GM23338 (cell line): Measurements from ENCODE around the gene PALS2. TPM values are rescaled to one million over a fixed set of nuclear protein-coding genes. Genes with fewer than 3 reads are reported as not detected.

ENCODE experiments used
- ATAC-seq: fragments of 200-7000 bp; cut with Tn5 transposase; 3 replicates; pipeline ENCODE4 v1.9.1; 2020
- DNase-seq: peaks from one replicate; pipeline ENCODE4 v3.0.0-alpha.2; 2015; ENCODE audit warnings: low spot score
- H2AFZ ChIP-seq: fragments of 200-600 bp; sonication (generic); 2 replicates; pipeline ENCODE4 v1.8.0; 2016; ENCODE audit warnings: antibody characterized with exemption, mild to moderate bottlenecking, moderate library complexity
- H3F3A ChIP-seq: fragments of 200-600 bp; sonication (generic); replicated peaks from 2 replicates; pipeline ENCODE4 v1.8.0; 2017; ENCODE audit warnings: antibody characterized with exemption, mixed run types, low read depth
- H3K27ac ChIP-seq: fragments of 200-600 bp; sonication (generic); 2 replicates; pipeline ENCODE4 v1.6.1; 2016; ENCODE audit warnings: low read depth
- H3K27me3 ChIP-seq: fragments of 200-600 bp; sonication (generic); 2 replicates; pipeline ENCODE4 v1.8.0; 2016; ENCODE audit warnings: mild to moderate bottlenecking, mixed run types, moderate library complexity; ENCODE audit not compliant: insufficient read depth
- H3K36me3 ChIP-seq: fragments of 200-600 bp; sonication (generic); 2 replicates; pipeline ENCODE4 v1.8.0; 2016; ENCODE audit warnings: mild to moderate bottlenecking; ENCODE audit not compliant: insufficient read depth
- H3K4me1 ChIP-seq: fragments of 200-600 bp; sonication (generic); 2 replicates; pipeline ENCODE4 v1.8.0; 2016; ENCODE audit warnings: mild to moderate bottlenecking, moderate library complexity; ENCODE audit not compliant: insufficient read depth
- H3K4me2 ChIP-seq: fragments of 200-600 bp; sonication (generic); 2 replicates; pipeline ENCODE4 v1.7.1; 2017; ENCODE audit warnings: mixed run types
- H3K4me3 ChIP-seq: fragments of 200-600 bp; sonication (generic); 2 replicates; pipeline ENCODE4 v1.6.1; 2016; ENCODE audit warnings: mixed run types
- H3K79me2 ChIP-seq: fragments of 200-600 bp; sonication (generic); replicated peaks from 2 replicates; pipeline ENCODE4 v1.8.0; 2017; ENCODE audit warnings: mild to moderate bottlenecking; ENCODE audit not compliant: insufficient read depth
- H3K9me2 ChIP-seq: fragments of 200-600 bp; sonication (generic); 2 replicates; pipeline ENCODE4 v1.8.0; 2017; ENCODE audit not compliant: insufficient read depth
- H4K20me1 ChIP-seq: fragments of 200-600 bp; sonication (generic); replicated peaks from 2 replicates; pipeline ENCODE4 v1.8.0; 2017; ENCODE audit warnings: mild to moderate bottlenecking; ENCODE audit not compliant: insufficient read depth
- H3K27ac Mint-ChIP-seq: 2 replicates; pipeline ENCODE4 v1.8.0; 2020; ENCODE audit warnings: inconsistent platforms, mild to moderate bottlenecking, moderate library complexity, mixed read lengths
- H3K27me3 Mint-ChIP-seq: 3 replicates; pipeline ENCODE4 v1.8.0; 2022; ENCODE audit warnings: low read depth, mild to moderate bottlenecking, moderate library complexity, mixed read lengths, inconsistent platforms; ENCODE audit not compliant: insufficient read depth, poor library complexity
- H3K36me3 Mint-ChIP-seq: 3 replicates; pipeline ENCODE4 v1.8.0; 2021; ENCODE audit warnings: low read depth, mild to moderate bottlenecking, inconsistent platforms, moderate library complexity, mixed read lengths
- H3K4me1 Mint-ChIP-seq: 3 replicates; pipeline ENCODE4 v1.8.0; 2020; ENCODE audit warnings: mild to moderate bottlenecking, inconsistent platforms, mixed read lengths
- H3K4me3 Mint-ChIP-seq: 3 replicates; pipeline ENCODE4 v1.8.0; 2021; ENCODE audit warnings: moderate library complexity, mild to moderate bottlenecking, inconsistent platforms, mixed read lengths
- H3K9me3 Mint-ChIP-seq: 3 replicates; pipeline ENCODE4 v1.8.0; 2020; ENCODE audit warnings: moderate library complexity, mild to moderate bottlenecking, inconsistent platforms, mixed read lengths
- JUNB ChIP-seq: IDR thresholded peaks from one replicate; pipeline ENCODE4 v1.6.1; 2016; ENCODE audit warnings: antibody characterized with exemption; ENCODE audit not compliant: unreplicated experiment
- NANOG ChIP-seq: IDR thresholded peaks from 2 replicates; pipeline ENCODE4 v1.6.1; 2016; ENCODE audit warnings: antibody characterized with exemption, borderline replicate concordance
- REST ChIP-seq: IDR thresholded peaks from one replicate; pipeline ENCODE4 v1.6.1; 2018; ENCODE audit warnings: antibody characterized with exemption; ENCODE audit not compliant: unreplicated experiment
- ZNF331 ChIP-seq: fragments of 250-450 bp; sonication (Bioruptor Pico); IDR thresholded peaks from 2 replicates; pipeline ENCODE4 v1.5.0; 2020; ENCODE audit warnings: low read depth, mild to moderate bottlenecking, moderate library complexity
- ZNF462 ChIP-seq: fragments of 250-450 bp; sonication (Bioruptor Pico); IDR thresholded peaks from 2 replicates; pipeline ENCODE4 v1.5.0; 2020; ENCODE audit warnings: mild to moderate bottlenecking, moderate library complexity
- polyA plus RNA-seq: library from polyadenylated mRNA; unstranded; fragments of >200 nt; fragmentation: Nextera tagmentation; extraction: Ambion mirVana; gene quantifications from 2 replicates; pipeline ENCODE4 v1.2.1, GENCODE V29; 2016
- total RNA-seq: library from RNA; depleted of rRNA; stranded (reverse); fragments of >200 nt; shearing (Covaris generic); gene quantifications from 2 replicates; pipeline ENCODE4 v1.2.3, GENCODE V29; 2014

PALS2 gene
- total and polyA plus RNA-seq, 2 experiments from 2014 or later = 51.8 to 115 TPM

- no peak for ATAC-seq
- no peaks in the 10 kb centered on the region for H3K36me3 ChIP-seq
- no peaks in the 10 kb centered on the region for H3K27me3 Mint-ChIP-seq
- peak overlapping the region; percentile 38 for H3K4me3 ChIP-seq
- no peaks in the 10 kb centered on the region for H3K27me3 ChIP-seq
- H2AFZ ChIP-seq = no peak overlapping the region
- no peaks in the 10 kb centered on the region for H3K36me3 Mint-ChIP-seq
- H3K9me3 Mint-ChIP-seq = no peaks in the 10 kb centered on the region
- no peaks in the 10 kb centered on the region for H4K20me1 ChIP-seq
- H3K9me2 ChIP-seq = peaks cover 5% of the 10 kb centered on the region; the same call in 1 of the 2 replicates
- no peak for DNase-seq
- H3K27ac Mint-ChIP-seq = no peak overlapping the region
- peaks cover 31% of the 10 kb centered on the region for H3K4me1 ChIP-seq
- H3K4me3 Mint-ChIP-seq = no peak overlapping the region
- no peaks in the 10 kb centered on the region for H3K79me2 ChIP-seq
- H3K27ac ChIP-seq = peak overlapping the region; percentile 18; the same call in 1 of the 2 replicates
- H3F3A ChIP-seq = no peaks in the 10 kb centered on the region
- H3K4me2 ChIP-seq = peak overlapping the region; percentile 73
- H3K4me1 Mint-ChIP-seq = peaks cover 16% of the 10 kb centered on the region
- TF ChIP-seq ZNF462 (CRISPR knock-in tag) = no peak
- no peak for TF ChIP-seq ZNF331
- TF ChIP-seq JUNB = no peak
These were observed 36.6 kb upstream of the PALS2 start for GRCh38 chr7:24536682-24537081.

GRCh38 chr7:24540956-24541355 is 32.3 kb upstream of the PALS2 start:
- no peak overlapping the region for H3K4me2 ChIP-seq
- H3K36me3 Mint-ChIP-seq = no peaks in the 10 kb centered on the region
- no peak overlapping the region for H3K4me3 Mint-ChIP-seq
- no peak for ATAC-seq
- no peak overlapping the region for H3K27ac ChIP-seq
- no peaks in the 10 kb centered on the region for H3K79me2 ChIP-seq
- H3K27ac Mint-ChIP-seq = no peak overlapping the region
- DNase-seq = no peak
- H2AFZ ChIP-seq = no peak overlapping the region
- no peaks in the 10 kb centered on the region for H3K9me2 ChIP-seq
- H3K27me3 ChIP-seq = no peaks in the 10 kb centered on the region
- no peaks in the 10 kb centered on the region for H3K36me3 ChIP-seq
- H4K20me1 ChIP-seq = no peaks in the 10 kb centered on the region
- peaks cover 16% of the 10 kb centered on the region for H3K4me1 Mint-ChIP-seq
- peaks cover 16% of the 10 kb centered on the region for H3K4me1 ChIP-seq
- H3K4me3 ChIP-seq = no peak overlapping the region
- no peaks in the 10 kb centered on the region for H3K27me3 Mint-ChIP-seq
- H3F3A ChIP-seq = no peaks in the 10 kb centered on the region
- no peaks in the 10 kb centered on the region for H3K9me3 Mint-ChIP-seq
- TF ChIP-seq NANOG (no peak), REST (no peak)
